PFSK-1 (cell line): ENCODE data around the gene CHEK2.

Source experiments
- FOXP2 ChIP-seq: optimal IDR thresholded peaks from 2 replicates; pipeline ENCODE3; 2011; ENCODE audit warnings: borderline replicate concordance, control low read depth, inconsistent platforms; ENCODE audit not compliant: insufficient read depth; ENCODE audit errors: extremely low read length, extremely low read depth
- POLR2AphosphoS5 ChIP-seq: IDR thresholded peaks from 2 replicates; pipeline ENCODE4 v1.6.1; 2012; ENCODE audit warnings: low read depth, mild to moderate bottlenecking, control low read depth, low read length, moderate library complexity
- REST ChIP-seq, 2 experiments: IDR thresholded peaks; 2 replicates each; pipeline versions ENCODE4 v1.6.1 to v1.8.0; 2011 to 2012; ENCODE audit warnings: low read depth in 2 of 2, low read length in 2 of 2, control low read depth in 1 of 2, inconsistent platforms in 1 of 2, mild to moderate bottlenecking in 1 of 2, moderate library complexity in 1 of 2; ENCODE audit not compliant: insufficient read depth in 1 of 2
- SIN3A ChIP-seq: IDR thresholded peaks from 2 replicates; pipeline ENCODE4 v1.6.1; 2012; ENCODE audit warnings: mild to moderate bottlenecking, low read length, moderate library complexity, borderline replicate concordance; ENCODE audit not compliant: insufficient read depth
- TAF1 ChIP-seq: IDR thresholded peaks from 2 replicates; pipeline ENCODE4 v1.6.1; 2012; ENCODE audit warnings: low read length, control low read depth, borderline replicate concordance; ENCODE audit not compliant: insufficient read depth

CHEK2 gene

GRCh38 chr22:28670756-28671155, 70.9 kb downstream of the CHEK2 start:
- TF ChIP-seq REST (IDR thresholded peaks at IDR 0.05; ENCODE audit: insufficient read depth in 1 of 2, low read depth in 2 of 2, low read length in 2 of 2) (no peak), FOXP2 (no peak), TAF1 (no peak), SIN3A (no peak)

GRCh38 chr22:28670161-28670560, 71.5 kb downstream of the CHEK2 start:
- TF ChIP-seq SIN3A (no peak), POLR2AphosphoS5 (no peak), FOXP2 (no peak), REST (IDR thresholded peaks at IDR 0.05; ENCODE audit: insufficient read depth in 1 of 2, low read depth in 2 of 2, low read length in 2 of 2) (no peak), TAF1 (no peak)

DNA sequence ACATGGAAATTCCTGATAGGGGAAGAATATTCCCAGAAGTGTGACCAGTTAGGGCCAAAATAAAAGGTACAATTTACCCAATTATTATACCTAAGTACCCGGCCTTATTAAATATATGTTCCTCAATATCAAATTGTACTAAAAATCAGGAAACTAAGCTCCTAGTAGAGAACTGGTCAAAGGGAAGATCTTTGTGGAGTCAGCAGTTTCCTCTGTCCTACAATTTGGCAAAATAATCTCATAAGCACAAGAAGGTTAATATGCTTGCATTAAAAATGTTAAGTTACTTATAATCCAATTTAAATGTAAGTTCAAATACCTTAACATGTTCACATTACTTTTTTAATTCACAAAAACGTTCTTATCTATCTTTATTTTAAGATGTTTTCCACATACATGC, 72.2 kb downstream of the CHEK2 start:
- no peak for TF ChIP-seq REST (IDR thresholded peaks at IDR 0.05; ENCODE audit: insufficient read depth in 1 of 2, low read depth in 2 of 2, low read length in 2 of 2)
- no peak for TF ChIP-seq TAF1
- TF ChIP-seq SIN3A, result no peak
- TF ChIP-seq FOXP2, result no peak
- TF ChIP-seq POLR2AphosphoS5, result no peak

DNA sequence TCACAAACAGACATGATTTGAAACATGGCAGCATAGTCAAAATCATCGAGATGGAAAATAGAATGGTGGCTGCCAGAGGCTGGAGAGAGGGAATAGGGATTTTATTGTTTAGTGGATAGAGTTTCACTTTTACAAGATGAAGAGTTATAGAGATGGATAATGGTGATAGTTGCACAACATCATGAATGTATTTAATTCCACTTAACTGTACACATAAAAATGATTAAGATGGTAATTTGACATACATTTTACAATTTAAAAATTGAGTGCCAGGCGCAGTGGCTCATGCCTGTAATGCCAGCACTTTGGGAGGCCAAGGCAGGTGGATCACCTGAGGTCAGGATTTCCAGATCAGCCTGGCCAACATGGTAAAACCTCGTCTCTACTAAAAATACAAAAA, 83.2 kb downstream of the CHEK2 start:
- TF ChIP-seq REST (IDR thresholded peaks at IDR 0.05; ENCODE audit: insufficient read depth in 1 of 2, low read depth in 2 of 2, low read length in 2 of 2) (no peak), SIN3A (no peak)

GRCh38 chr22:28656181-28656580, 85.4 kb downstream of the CHEK2 start:
- TF ChIP-seq TAF1, result no peak
- TF ChIP-seq REST (IDR thresholded peaks at IDR 0.05; ENCODE audit: insufficient read depth in 1 of 2, low read depth in 2 of 2, low read length in 2 of 2), result no peak
- no peak for TF ChIP-seq POLR2AphosphoS5
- TF ChIP-seq SIN3A, result no peak
- no peak for TF ChIP-seq FOXP2
